Measurements from ENCODE around the gene PDK2.

Gene PDK2

GRCh38 chr17:50136096-50136687 lies 41.0 kb downstream of the PDK2 start:
- H3K4me3 ChIP-seq (ENCODE audit: low read depth, low read length): no peak overlapping the region
- H3K18ac ChIP-seq (ENCODE audit: low read length): no peak overlapping the region
- no peak for DNase-seq
- peaks cover 3% of the 10 kb centered on the region for H3K9me3 ChIP-seq (ENCODE audit: insufficient read depth, low read depth, low read length)
- H3K27me3 ChIP-seq (ENCODE audit: insufficient read depth, low read length): no peaks in the 10 kb centered on the region
- peaks cover 66% of the 10 kb centered on the region in 2 experiments for H3K36me3 ChIP-seq (ENCODE audit: control insufficient read depth in 1 of 2, insufficient read depth in 2 of 2, low read length in 2 of 2)
- no peak overlapping the region for H2AK5ac ChIP-seq (ENCODE audit: low read length)
- H3K4ac ChIP-seq (ENCODE audit: low read depth, low read length): no peak overlapping the region
- H4K12ac ChIP-seq (ENCODE audit: low read depth, low read length): no peak overlapping the region
- peaks cover 8 to 18% of the 10 kb centered on the region in 2 experiments for H3K4me1 ChIP-seq (ENCODE audit: control insufficient read depth in 1 of 2, insufficient read depth in 2 of 2, low read length in 2 of 2)
- H3K4me2 ChIP-seq (ENCODE audit: low read length): no peak overlapping the region
- H2BK5ac ChIP-seq (ENCODE audit: low read depth, low read length, poor library complexity): no peak overlapping the region
- H3K9ac ChIP-seq (ENCODE audit: low read length): no peak overlapping the region
- no peak overlapping the region for H3K23ac ChIP-seq (ENCODE audit: low read length)
- no peak overlapping the region for H3K27ac ChIP-seq (ENCODE audit: low read depth, low read length)
- H3K79me1 ChIP-seq (ENCODE audit: low read length): peaks cover 2% of the 10 kb centered on the region
- H3K79me2 ChIP-seq (ENCODE audit: control insufficient read depth, insufficient read depth, low read length, poor library complexity): no peaks in the 10 kb centered on the region
- no peak overlapping the region for H4K91ac ChIP-seq (ENCODE audit: low read depth, low read length)
- no CpG with 5 or more reads among the region's 11 CpGs for WGBS (ENCODE audit: extremely low coverage, insufficient coverage, insufficient read length)
- no peak overlapping the region for H3K14ac ChIP-seq (ENCODE audit: low read length)
- H2BK120ac ChIP-seq (ENCODE audit: insufficient read depth, low read length, poor library complexity): no peak overlapping the region
- no peak overlapping the region for H2BK12ac ChIP-seq (ENCODE audit: low read length)
- H4K8ac ChIP-seq (ENCODE audit: low read depth, low read length): no peak overlapping the region
- no peak overlapping the region for H2AFZ ChIP-seq (ENCODE audit: insufficient read depth, low read length, poor library complexity)

- Histone ChIP-seq H4K12ac (ENCODE audit: low read depth, low read length) (no peak overlapping the region), H3K27me3 (ENCODE audit: insufficient read depth, low read length) (no peaks in the 10 kb centered on the region), H3K4me2 (ENCODE audit: low read length) (no peak overlapping the region), H3K79me1 (ENCODE audit: low read length) (peaks cover 2% of the 10 kb centered on the region), H2BK5ac (ENCODE audit: low read depth, low read length, poor library complexity) (no peak overlapping the region), H2AK5ac (ENCODE audit: low read length) (no peak overlapping the region), H3K4me1 (ENCODE audit: control insufficient read depth in 1 of 2, insufficient read depth in 2 of 2, low read length in 2 of 2) (peaks cover 8 to 18% of the 10 kb centered on the region in 2 experiments), H2BK12ac (ENCODE audit: low read length) (no peak overlapping the region), H3K18ac (ENCODE audit: low read length) (no peak overlapping the region), H3K4ac (ENCODE audit: low read depth, low read length) (no peak overlapping the region), H4K8ac (ENCODE audit: low read depth, low read length) (no peak overlapping the region), H2AFZ (ENCODE audit: insufficient read depth, low read length, poor library complexity) (no peak overlapping the region), H3K9me3 (ENCODE audit: insufficient read depth, low read depth, low read length) (peaks cover 3% of the 10 kb centered on the region), H3K14ac (ENCODE audit: low read length) (no peak overlapping the region), H3K4me3 (ENCODE audit: low read depth, low read length) (no peak overlapping the region), H3K36me3 (ENCODE audit: control insufficient read depth in 1 of 2, insufficient read depth in 2 of 2, low read length in 2 of 2) (peaks cover 72 to 73% of the 10 kb centered on the region in 2 experiments), H2BK120ac (ENCODE audit: insufficient read depth, low read length, poor library complexity) (no peak overlapping the region), H3K9ac (ENCODE audit: low read length) (no peak overlapping the region), H3K79me2 (ENCODE audit: control insufficient read depth, insufficient read depth, low read length, poor library complexity) (no peaks in the 10 kb centered on the region), H3K23ac (ENCODE audit: low read length) (no peak overlapping the region), H4K91ac (ENCODE audit: low read depth, low read length) (no peak overlapping the region), H3K27ac (ENCODE audit: low read depth, low read length) (no peak overlapping the region)
- no CpG with 5 or more reads among the region's 4 CpGs for WGBS (ENCODE audit: extremely low coverage, insufficient coverage, insufficient read length)
- DNase-seq: no peak
These were observed 41.9 kb downstream of the PDK2 start for GRCh38 chr17:50137042-50137441.

- Histone ChIP-seq H3K27ac (ENCODE audit: low read depth, low read length) (no peak overlapping the region), H2BK12ac (ENCODE audit: low read length) (no peak overlapping the region), H3K4me2 (ENCODE audit: low read length) (no peak overlapping the region), H3K79me1 (ENCODE audit: low read length) (no peaks in the 10 kb centered on the region), H3K79me2 (ENCODE audit: control insufficient read depth, insufficient read depth, low read length, poor library complexity) (no peaks in the 10 kb centered on the region), H3K4ac (ENCODE audit: low read depth, low read length) (no peak overlapping the region), H3K14ac (ENCODE audit: low read length) (no peak overlapping the region), H4K8ac (ENCODE audit: low read depth, low read length) (no peak overlapping the region), H3K27me3 (ENCODE audit: insufficient read depth, low read length) (no peaks in the 10 kb centered on the region), H2AK5ac (ENCODE audit: low read length) (no peak overlapping the region), H4K12ac (ENCODE audit: low read depth, low read length) (no peak overlapping the region), H3K4me3 (ENCODE audit: low read depth, low read length) (no peak overlapping the region), H4K91ac (ENCODE audit: low read depth, low read length) (no peak overlapping the region), H2AFZ (ENCODE audit: insufficient read depth, low read length, poor library complexity) (no peak overlapping the region), H3K23ac (ENCODE audit: low read length) (no peak overlapping the region), H3K36me3 (ENCODE audit: control insufficient read depth in 1 of 2, insufficient read depth in 2 of 2, low read length in 2 of 2) (peaks cover 94% of the 10 kb centered on the region in 2 experiments), H3K18ac (ENCODE audit: low read length) (peak overlapping the region; percentile 4), H3K9ac (ENCODE audit: low read length) (no peak overlapping the region), H2BK120ac (ENCODE audit: insufficient read depth, low read length, poor library complexity) (no peak overlapping the region), H3K4me1 (ENCODE audit: control insufficient read depth in 1 of 2, insufficient read depth in 2 of 2, low read length in 2 of 2) (peaks cover 0 to 4% of the 10 kb centered on the region in 2 experiments), H2BK5ac (ENCODE audit: low read depth, low read length, poor library complexity) (no peak overlapping the region), H3K9me3 (ENCODE audit: insufficient read depth, low read depth, low read length) (peaks cover 3% of the 10 kb centered on the region)
- WGBS (ENCODE audit: extremely low coverage, insufficient coverage, insufficient read length): no CpG with 5 or more reads among the region's 15 CpGs
- DNase-seq: no peak
These were observed 44.1 kb downstream of the PDK2 start for GRCh38 chr17:50139185-50139783.

- Histone ChIP-seq H3K27ac (ENCODE audit: low read depth, low read length) (no peak overlapping the region), H3K79me1 (ENCODE audit: low read length) (no peaks in the 10 kb centered on the region), H2AK5ac (ENCODE audit: low read length) (no peak overlapping the region), H3K36me3 (ENCODE audit: control insufficient read depth in 1 of 2, insufficient read depth in 2 of 2, low read length in 2 of 2) (peaks cover 95 to 96% of the 10 kb centered on the region in 2 experiments), H3K4me1 (ENCODE audit: control insufficient read depth in 1 of 2, insufficient read depth in 2 of 2, low read length in 2 of 2) (peaks cover 0 to 2% of the 10 kb centered on the region in 2 experiments), H4K91ac (ENCODE audit: low read depth, low read length) (no peak overlapping the region), H3K23ac (ENCODE audit: low read length) (no peak overlapping the region), H3K14ac (ENCODE audit: low read length) (no peak overlapping the region), H3K27me3 (ENCODE audit: insufficient read depth, low read length) (no peaks in the 10 kb centered on the region), H3K9ac (ENCODE audit: low read length) (no peak overlapping the region), H3K4me3 (ENCODE audit: low read depth, low read length) (no peak overlapping the region), H2AFZ (ENCODE audit: insufficient read depth, low read length, poor library complexity) (no peak overlapping the region), H4K8ac (ENCODE audit: low read depth, low read length) (no peak overlapping the region), H3K18ac (ENCODE audit: low read length) (no peak overlapping the region), H2BK12ac (ENCODE audit: low read length) (no peak overlapping the region), H3K4ac (ENCODE audit: low read depth, low read length) (no peak overlapping the region), H3K79me2 (ENCODE audit: control insufficient read depth, insufficient read depth, low read length, poor library complexity) (no peaks in the 10 kb centered on the region), H4K12ac (ENCODE audit: low read depth, low read length) (no peak overlapping the region), H2BK120ac (ENCODE audit: insufficient read depth, low read length, poor library complexity) (no peak overlapping the region), H3K4me2 (ENCODE audit: low read length) (no peak overlapping the region), H2BK5ac (ENCODE audit: low read depth, low read length, poor library complexity) (no peak overlapping the region), H3K9me3 (ENCODE audit: insufficient read depth, low read depth, low read length) (peaks cover 3% of the 10 kb centered on the region)
- peak; percentile 42 to 73 for DNase-seq
- WGBS (ENCODE audit: extremely low coverage, insufficient coverage, insufficient read length): no CpG with 5 or more reads among the region's 19 CpGs
These were observed 45.1 kb downstream of the PDK2 start for GRCh38 chr17:50139950-50140885.

All from trophoblast cell (in vitro differentiated cells and primary cell).